H1 (cell line): Measurements from ENCODE around the gene EXOSC5. TPM values are rescaled to one million over a fixed set of nuclear protein-coding genes. Genes with fewer than 3 reads are reported as not detected.

Experiments
- CTCF ChIA-PET: fragments of 300-600 bp; sonication (Branson Sonifier 250); formaldehyde crosslinking; loops from one replicate; lab custom pipeline; 2021; ENCODE audit not compliant: partially characterized antibody; lab: Charles Lee
- POLR2A ChIA-PET: fragments of 300-600 bp; sonication (Branson Sonifier 250); formaldehyde crosslinking; loops from one replicate; lab custom pipeline; 2021; ENCODE audit warnings: inconsistent platforms; ENCODE audit not compliant: partially characterized antibody; lab: Charles Lee
- DNase-seq, 2 experiments: peaks; one replicate each; pipeline versions ENCODE4 v3.0.0 to v3.0.0-alpha.2; 2010 to 2022; ENCODE audit warnings: low spot score in 2 of 2, low read depth in 1 of 2, mixed read lengths in 1 of 2
- FAIRE-seq: peaks from 2 replicates; lab custom pipeline; 2011; peaks lifted over from hg19 to GRCh38; lab: Jason Lieb, UNC
- H2AFZ ChIP-seq: 2 replicates; pipeline ENCODE4 v1.8.1; 2012; ENCODE audit warnings: low read length, inconsistent platforms
- H2AK5ac ChIP-seq: 2 replicates; pipeline ENCODE4 v1.6.1; 2013; ENCODE audit warnings: low read depth, low read length
- H2BK120ac ChIP-seq: replicated peaks from 2 replicates; pipeline ENCODE3; 2013; ENCODE audit warnings: low read depth, low read length, inconsistent platforms
- H2BK12ac ChIP-seq: 2 replicates; pipeline ENCODE4 v1.6.1; 2013; ENCODE audit warnings: low read depth, low read length
- H2BK15ac ChIP-seq: 2 replicates; pipeline ENCODE4 v1.6.1; 2013; ENCODE audit warnings: low read length
- H2BK20ac ChIP-seq: 2 replicates; pipeline ENCODE4 v1.6.1; 2013; ENCODE audit warnings: low read length
- H2BK5ac ChIP-seq: 2 replicates; pipeline ENCODE4 v1.6.1; 2013; ENCODE audit warnings: low read depth, low read length
- H3K14ac ChIP-seq: 2 replicates; pipeline ENCODE4 v1.6.1; 2013; ENCODE audit warnings: inconsistent platforms; ENCODE audit not compliant: insufficient read length
- H3K18ac ChIP-seq: 2 replicates; pipeline ENCODE4 v1.6.1; 2013; ENCODE audit warnings: low read length; ENCODE audit errors: extremely low read depth
- H3K23ac ChIP-seq: 2 replicates; pipeline ENCODE4 v1.6.1; 2013; ENCODE audit warnings: inconsistent platforms; ENCODE audit not compliant: insufficient read length
- H3K23me2 ChIP-seq: 2 replicates; pipeline ENCODE4 v1.6.1; 2013; ENCODE audit warnings: low read depth, low read length
- H3K27ac ChIP-seq: 2 replicates; pipeline ENCODE4 v1.6.1; 2011; ENCODE audit warnings: low read depth, low read length, inconsistent platforms
- H3K27me3 ChIP-seq, 4 experiments: replicated peaks in 1 of 4; 1 replicate in 1 of 4; 2 replicates in 3 of 4; pipeline versions ENCODE4 v1.6.1 to v1.8.1; 2011 to 2013; ENCODE audit warnings: low read length in 3 of 4, mild to moderate bottlenecking in 3 of 4, inconsistent platforms in 2 of 4, mixed read lengths in 2 of 4, moderate library complexity in 1 of 4; ENCODE audit not compliant: control insufficient read depth in 3 of 4, insufficient read depth in 3 of 4; ENCODE audit errors: extremely low read depth in 1 of 4
- H3K36me3 ChIP-seq, 4 experiments: 2 replicates each; pipeline versions ENCODE4 v1.6.1 to v1.8.1; 2011 to 2013; ENCODE audit warnings: mild to moderate bottlenecking in 4 of 4, low read length in 3 of 4, moderate library complexity in 2 of 4, control low read depth in 1 of 4, inconsistent platforms in 1 of 4; ENCODE audit not compliant: insufficient read depth in 4 of 4, control insufficient read depth in 2 of 4
- H3K4ac ChIP-seq: replicated peaks from 2 replicates; pipeline ENCODE3; 2013; ENCODE audit warnings: low read length, low read depth, mixed read lengths, inconsistent platforms; ENCODE audit not compliant: insufficient read length
- H3K4me1 ChIP-seq, 4 experiments: replicated peaks in 1 of 4; 1 replicate in 1 of 4; 2 replicates in 3 of 4; pipeline versions ENCODE4 v1.6.1 to v1.8.1; 2011 to 2013; ENCODE audit warnings: low read length in 3 of 4, inconsistent platforms in 2 of 4, mixed read lengths in 1 of 4; ENCODE audit not compliant: insufficient read depth in 4 of 4, control insufficient read depth in 3 of 4
- H3K4me2 ChIP-seq, 2 experiments: 2 replicates each; pipeline versions ENCODE4 v1.6.1 to v1.8.1; 2011 to 2013; ENCODE audit warnings: low read depth in 2 of 2, low read length in 2 of 2, control low read depth in 1 of 2, inconsistent platforms in 1 of 2, mild to moderate bottlenecking in 1 of 2; ENCODE audit not compliant: insufficient read depth in 1 of 2
- H3K4me3 ChIP-seq, 4 experiments: fragments of 200-600, 300-600 bp in 1 of 4; sonication (generic), shearing (Covaris generic), sonication (Bioruptor Twin) in 1 of 4; 2 replicates each; pipeline versions ENCODE4 v1.5.1 to v1.8.1; 2011 to 2016; ENCODE audit warnings: low read length in 4 of 4, low read depth in 3 of 4, control low read depth in 2 of 4, inconsistent platforms in 2 of 4, mild to moderate bottlenecking in 2 of 4, mixed read lengths in 1 of 4, moderate library complexity in 1 of 4; ENCODE audit not compliant: insufficient read depth in 2 of 4; ENCODE audit errors: extremely low read depth in 1 of 4
- H3K56ac ChIP-seq: replicated peaks from 2 replicates; pipeline ENCODE3; 2013; ENCODE audit warnings: low read depth, mild to moderate bottlenecking, mixed read lengths, low read length, inconsistent platforms; ENCODE audit not compliant: insufficient read length
- H3K79me1 ChIP-seq: 2 replicates; pipeline ENCODE4 v1.6.1; 2013; ENCODE audit warnings: low read depth, low read length, control low read depth
- H3K79me2 ChIP-seq, 2 experiments: 2 replicates each; pipeline versions ENCODE4 v1.6.1 to v1.8.1; 2012 to 2013; ENCODE audit warnings: low read length in 2 of 2, mild to moderate bottlenecking in 2 of 2, inconsistent platforms in 1 of 2; ENCODE audit not compliant: insufficient read depth in 2 of 2, control insufficient read depth in 1 of 2
- H3K9ac ChIP-seq, 4 experiments: replicated peaks in 1 of 4; 1 replicate in 1 of 4; 2 replicates in 3 of 4; pipeline versions ENCODE4 v1.6.1 to v1.8.1; 2011 to 2013; ENCODE audit warnings: low read depth in 3 of 4, low read length in 3 of 4, control low read depth in 2 of 4, mild to moderate bottlenecking in 2 of 4, moderate library complexity in 2 of 4, inconsistent platforms in 1 of 4; ENCODE audit errors: extremely low read depth in 1 of 4
- H3K9me3 ChIP-seq, 2 experiments: 2 replicates each; pipeline versions ENCODE4 v1.6.1 to v1.8.1; 2012 to 2013; ENCODE audit warnings: mild to moderate bottlenecking in 2 of 2, moderate library complexity in 2 of 2, control low read depth in 1 of 2, inconsistent platforms in 1 of 2, low read depth in 1 of 2, low read length in 1 of 2, mixed read lengths in 1 of 2; ENCODE audit not compliant: insufficient read depth in 2 of 2
- H4K20me1 ChIP-seq, 2 experiments: replicated peaks in 1 of 2; 2 replicates each; pipeline versions ENCODE3 to v1.8.1; 2011 to 2013; ENCODE audit warnings: inconsistent platforms in 2 of 2, low read length in 2 of 2, mild to moderate bottlenecking in 1 of 2; ENCODE audit not compliant: insufficient read depth in 2 of 2, control insufficient read depth in 1 of 2
- H4K5ac ChIP-seq: 2 replicates; pipeline ENCODE4 v1.6.1; 2013; ENCODE audit warnings: low read length, low read depth, mixed read lengths, inconsistent platforms; ENCODE audit not compliant: insufficient read length
- H4K8ac ChIP-seq: 2 replicates; pipeline ENCODE4 v1.8.0; 2013; ENCODE audit warnings: mild to moderate bottlenecking, moderate library complexity, low read length, inconsistent platforms; ENCODE audit not compliant: insufficient read depth; ENCODE audit errors: extremely low read depth
- H4K91ac ChIP-seq: replicated peaks from 2 replicates; pipeline ENCODE3; 2013; ENCODE audit warnings: low read length, mixed read lengths, inconsistent platforms; ENCODE audit not compliant: insufficient read length
- BACH1 ChIP-seq: IDR thresholded peaks from 2 replicates; pipeline ENCODE4 v1.6.1; 2012; ENCODE audit warnings: low read length, improper control_type of control experiment
- CHD2 ChIP-seq: IDR thresholded peaks from 2 replicates; pipeline ENCODE4 v1.6.1; 2012; ENCODE audit warnings: low read length, improper control_type of control experiment
- EP300 ChIP-seq, 2 experiments: IDR thresholded peaks; 1 replicate in 1 of 2; 2 replicates in 1 of 2; pipeline ENCODE4 v1.6.1; 2011 to 2012; ENCODE audit warnings: low read depth in 2 of 2, low read length in 2 of 2, mild to moderate bottlenecking in 2 of 2, borderline replicate concordance in 1 of 2, inconsistent platforms in 1 of 2, moderate library complexity in 1 of 2
- HDAC6 ChIP-seq: IDR thresholded peaks from one replicate; pipeline ENCODE4 v1.7.1; 2012; ENCODE audit warnings: low read depth, mild to moderate bottlenecking, inconsistent platforms, low read length, moderate library complexity
- JUND ChIP-seq: IDR thresholded peaks from 2 replicates; pipeline ENCODE4 v1.6.1; 2011; ENCODE audit warnings: mild to moderate bottlenecking, improper control_type of control experiment, low read length
- KDM1A ChIP-seq: fragments of 200-600, 300-600 bp; sonication (generic); IDR thresholded peaks from 2 replicates; pipeline ENCODE4 v1.7.1; 2016; ENCODE audit warnings: mild to moderate bottlenecking, low read length, borderline replicate concordance
- POLR2AphosphoS5 ChIP-seq: IDR thresholded peaks from 2 replicates; pipeline ENCODE4 v1.6.1; 2011; ENCODE audit warnings: low read depth, low read length
- RNF2 ChIP-seq: fragments of 200-900, 300-1000 bp; sonication (generic); IDR thresholded peaks from 2 replicates; pipeline ENCODE4 v1.7.1; 2016; ENCODE audit warnings: borderline replicate concordance, low read depth, mild to moderate bottlenecking, antibody characterized with exemption, low read length; ENCODE audit not compliant: poor library complexity, severe bottlenecking; ENCODE audit errors: missing control alignments
- SRF ChIP-seq: IDR thresholded peaks from 2 replicates; pipeline ENCODE4 v1.6.1; 2011; ENCODE audit warnings: mild to moderate bottlenecking, low read depth, low read length, moderate library complexity
- TEAD4 ChIP-seq: IDR thresholded peaks from 2 replicates; pipeline ENCODE4 v1.6.1; 2012; ENCODE audit warnings: low read depth, low read length, inconsistent platforms, mixed read lengths
- WGBS, 2 experiments: shearing (Covaris generic) in 1 of 2; methylation state at CpG; one replicate each; pipeline versions ENCODE4 v1.1.6 to v1.1.7; 2013 to 2015; ENCODE audit warnings: low lambda C conversion rate in 2 of 2, mixed read lengths in 2 of 2, inconsistent platforms in 1 of 2, low coverage in 1 of 2, missing lambda C conversion rate in 1 of 2; ENCODE audit not compliant: insufficient replicate concordance in 2 of 2, insufficient coverage in 1 of 2, insufficient read length in 1 of 2; ENCODE audit errors: extremely low coverage in 1 of 2, missing lambda C conversion rate in 1 of 2; 5-methylcytosine and 5-hydroxymethylcytosine counted together
- polyA plus RNA-seq, 7 experiments: library from polyadenylated mRNA; depleted of rRNA in 3 of 7; stranded (reverse) in 5 of 7; unstranded in 2 of 7; fragments of >200 nt in 5 of 7; fragments of 200-250 nt in 2 of 7; gene quantifications; 1 replicate in 5 of 7; 2 replicates in 1 of 7; 4 replicates in 1 of 7; pipeline versions ENCODE4 v1.2.1 to v1.2.3, GENCODE V29; 2011 to 2013; ENCODE audit warnings: missing spikeins in 2 of 7, mixed read lengths in 2 of 7
- total RNA-seq: library from RNA; stranded (reverse); fragmentation: NEBNext Ultra II Directional; extraction: Animal tissue kit (Norgen Biotek cat#: 25700); gene quantifications from 2 replicates; pipeline ENCODE4 v1.2.1, GENCODE V29; 2021
- TF ChIP-seq, protein P1 (sequence below): IDR thresholded peaks from 2 replicates; pipeline ENCODE4 v1.6.1; 2012; ENCODE audit warnings: inconsistent platforms

The EXOSC5 gene
- total and polyA plus RNA-seq, 2 of the 8 experiments (the other 6 are each of a cell fraction or from before 2014, with no cell fraction given) = 56.2 to 92.8 TPM

GRCh38 chr19:41412953-41413352 lies 15.8 kb upstream of the EXOSC5 start:
- H2BK20ac ChIP-seq = no peak overlapping the region
- no peak for TF ChIP-seq KDM1A
- no peak for TF ChIP-seq JUND
- TF ChIP-seq CHD2 = no peak
- no peak for TF ChIP-seq BACH1
- TF ChIP-seq RNF2 = no peak
- TF ChIP-seq HDAC6 = no peak
- TF ChIP-seq SRF = no peak
- TF ChIP-seq EP300 (IDR thresholded peaks at IDR 0.05; ENCODE audit: borderline replicate concordance in 1 of 2, low read depth in 2 of 2, low read length in 2 of 2) = no peak
- TF ChIP-seq, protein P1, sequence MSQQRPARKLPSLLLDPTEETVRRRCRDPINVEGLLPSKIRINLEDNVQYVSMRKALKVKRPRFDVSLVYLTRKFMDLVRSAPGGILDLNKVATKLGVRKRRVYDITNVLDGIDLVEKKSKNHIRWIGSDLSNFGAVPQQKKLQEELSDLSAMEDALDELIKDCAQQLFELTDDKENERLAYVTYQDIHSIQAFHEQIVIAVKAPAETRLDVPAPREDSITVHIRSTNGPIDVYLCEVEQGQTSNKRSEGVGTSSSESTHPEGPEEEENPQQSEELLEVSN = no peak
- no peak for TF ChIP-seq TEAD4
- no peak for TF ChIP-seq POLR2AphosphoS5
- H3K27me3 ChIP-seq = no peaks in the 10 kb centered on the region; a peak in 1 of 7 replicates
- H2BK15ac ChIP-seq = no peak overlapping the region
- H3K23me2 ChIP-seq = no peaks in the 10 kb centered on the region
- H3K9ac ChIP-seq = no peak overlapping the region
- ChIA-PET CTCF (interaction anchor here (1.0 to 1.3 kb wide), 2 partner anchors 18 to 34 kb away, joined by 3 to 4 read pairs; no protein-coding TSS in a partner anchor), POLR2A (interaction anchor here (1.0 kb wide), 2 partner anchors 10 to 27 kb away, joined by 3 read pairs; partner anchors contain the start of gene DMAC2)
- H3K36me3 ChIP-seq = peaks cover 2 to 9% (median 4%) of the 10 kb centered on the region in 4 experiments; a peak in 4 of 8 replicates
- H3K79me2 ChIP-seq = no peaks in the 10 kb centered on the region
- no peak overlapping the region for H3K14ac ChIP-seq
- H3K9me3 ChIP-seq = no peaks in the 10 kb centered on the region
- H3K4me2 ChIP-seq = no peak overlapping the region
- H3K23ac ChIP-seq = no peak overlapping the region
- no peak overlapping the region for H3K4me3 ChIP-seq
- FAIRE-seq (no peak), DNase-seq (no peak)
- no peak overlapping the region for H2AFZ ChIP-seq
- H2AK5ac ChIP-seq = no peak overlapping the region
- H2BK12ac ChIP-seq = no peak overlapping the region
- H4K5ac ChIP-seq = no peak overlapping the region
- H3K18ac ChIP-seq = no peak overlapping the region
- H3K56ac ChIP-seq = no peak overlapping the region
- H3K79me1 ChIP-seq = no peaks in the 10 kb centered on the region
- 95% methylated on average over 5 of the region's 5 CpGs; no CpG with 5 or more reads in 1 of the 2 experiments for WGBS, 2 experiments
- H2BK120ac ChIP-seq = no peak overlapping the region
- no peak overlapping the region for H2BK5ac ChIP-seq
- H3K4me1 ChIP-seq = no peaks in the 10 kb centered on the region
- H4K8ac ChIP-seq = no peak overlapping the region
- H3K27ac ChIP-seq = no peak overlapping the region
- H4K91ac ChIP-seq = no peak overlapping the region
- H4K20me1 ChIP-seq = peaks cover 0 to 5% of the 10 kb centered on the region in 2 experiments
- no peak overlapping the region for H3K4ac ChIP-seq
